BE2C (cell line): ENCODE data around the gene E2F4.

Experiments
- DNase-seq: peaks from one replicate; pipeline ENCODE4 v3.0.0-alpha.2; 2020
- H3K27me3 ChIP-seq: fragments of 250-450 bp; sonication (Bioruptor Pico); 2 replicates; pipeline ENCODE4 v1.5.1; 2020; ENCODE audit warnings: mild to moderate bottlenecking
- H3K36me3 ChIP-seq: fragments of 250-450 bp; sonication (Bioruptor Pico); 2 replicates; pipeline ENCODE4 v1.5.1; 2020; ENCODE audit warnings: mild to moderate bottlenecking
- H3K4me1 ChIP-seq: fragments of 250-450 bp; sonication (Bioruptor Pico); 2 replicates; pipeline ENCODE4 v1.5.1; 2020
- H3K4me3 ChIP-seq: 2 replicates; pipeline ENCODE4 v1.5.1; 2011; ENCODE audit warnings: low read depth, low read length
- H3K9me3 ChIP-seq: fragments of 250-450 bp; sonication (Bioruptor Pico); 2 replicates; pipeline ENCODE4 v1.5.1; 2020
- TF ChIP-seq, protein P1 (sequence below): IDR thresholded peaks from 2 replicates; pipeline ENCODE4 v1.5.1; 2012; ENCODE audit warnings: mild to moderate bottlenecking, low read depth, low read length

Gene E2F4

DNA sequence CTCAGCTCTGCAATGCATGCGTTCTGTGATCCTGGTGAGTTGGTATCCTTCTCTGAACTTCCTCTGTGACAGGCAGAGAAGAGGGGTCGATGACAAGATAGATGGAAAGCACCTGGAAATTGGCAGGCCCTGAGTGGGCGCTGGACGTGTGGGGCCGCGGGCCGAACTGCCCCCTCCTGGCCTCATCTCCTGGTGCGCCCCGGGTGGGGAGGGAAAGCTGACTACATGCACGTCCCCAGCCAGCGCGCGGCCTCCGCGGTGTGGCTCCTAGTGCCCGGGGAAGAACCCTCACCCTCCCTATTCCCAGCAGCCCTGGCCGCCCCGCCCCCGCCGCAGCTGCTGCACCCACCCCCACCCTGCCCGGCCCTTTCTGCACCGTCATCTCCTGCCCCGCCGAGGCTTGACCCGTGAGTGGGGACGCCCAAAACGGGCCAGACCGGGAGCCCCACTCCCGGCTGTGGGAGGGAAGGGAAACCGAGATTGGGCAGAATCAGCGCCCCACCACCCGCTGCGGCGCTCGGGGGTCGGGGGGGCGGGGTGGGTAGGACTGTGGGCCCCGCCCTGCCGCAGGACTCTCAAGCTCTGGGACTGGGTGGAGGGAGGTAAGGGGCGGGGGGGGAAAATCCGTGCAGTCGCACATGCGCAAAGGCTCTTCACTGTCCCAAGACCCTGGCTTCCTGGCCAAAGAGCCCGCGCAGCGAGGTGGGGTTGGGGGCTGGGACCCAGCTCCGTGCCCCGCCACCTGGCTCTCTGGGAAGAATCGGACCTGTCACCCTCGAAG is 21.6 kb upstream of the E2F4 start, which contains the start of gene NOL3:
Gene NOL3 (plus strand): TSS at position 371 of the 781 bp plus-strand sequence.
- DNase-seq, result peak; percentile 94
- TF ChIP-seq, protein P1, sequence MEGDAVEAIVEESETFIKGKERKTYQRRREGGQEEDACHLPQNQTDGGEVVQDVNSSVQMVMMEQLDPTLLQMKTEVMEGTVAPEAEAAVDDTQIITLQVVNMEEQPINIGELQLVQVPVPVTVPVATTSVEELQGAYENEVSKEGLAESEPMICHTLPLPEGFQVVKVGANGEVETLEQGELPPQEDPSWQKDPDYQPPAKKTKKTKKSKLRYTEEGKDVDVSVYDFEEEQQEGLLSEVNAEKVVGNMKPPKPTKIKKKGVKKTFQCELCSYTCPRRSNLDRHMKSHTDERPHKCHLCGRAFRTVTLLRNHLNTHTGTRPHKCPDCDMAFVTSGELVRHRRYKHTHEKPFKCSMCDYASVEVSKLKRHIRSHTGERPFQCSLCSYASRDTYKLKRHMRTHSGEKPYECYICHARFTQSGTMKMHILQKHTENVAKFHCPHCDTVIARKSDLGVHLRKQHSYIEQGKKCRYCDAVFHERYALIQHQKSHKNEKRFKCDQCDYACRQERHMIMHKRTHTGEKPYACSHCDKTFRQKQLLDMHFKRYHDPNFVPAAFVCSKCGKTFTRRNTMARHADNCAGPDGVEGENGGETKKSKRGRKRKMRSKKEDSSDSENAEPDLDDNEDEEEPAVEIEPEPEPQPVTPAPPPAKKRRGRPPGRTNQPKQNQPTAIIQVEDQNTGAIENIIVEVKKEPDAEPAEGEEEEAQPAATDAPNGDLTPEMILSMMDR, result no peak; the same call in 1 of the 2 replicates
- no peaks in the 10 kb centered on the region for H3K36me3 ChIP-seq
- H3K4me3 ChIP-seq, result peak within 1 kb of the TSS; percentile 58
- H3K4me1 ChIP-seq, result peaks cover 18% of the 10 kb centered on the region
- H3K9me3 ChIP-seq, result no peaks in the 10 kb centered on the region
- no peaks in the 10 kb centered on the region for H3K27me3 ChIP-seq

DNA sequence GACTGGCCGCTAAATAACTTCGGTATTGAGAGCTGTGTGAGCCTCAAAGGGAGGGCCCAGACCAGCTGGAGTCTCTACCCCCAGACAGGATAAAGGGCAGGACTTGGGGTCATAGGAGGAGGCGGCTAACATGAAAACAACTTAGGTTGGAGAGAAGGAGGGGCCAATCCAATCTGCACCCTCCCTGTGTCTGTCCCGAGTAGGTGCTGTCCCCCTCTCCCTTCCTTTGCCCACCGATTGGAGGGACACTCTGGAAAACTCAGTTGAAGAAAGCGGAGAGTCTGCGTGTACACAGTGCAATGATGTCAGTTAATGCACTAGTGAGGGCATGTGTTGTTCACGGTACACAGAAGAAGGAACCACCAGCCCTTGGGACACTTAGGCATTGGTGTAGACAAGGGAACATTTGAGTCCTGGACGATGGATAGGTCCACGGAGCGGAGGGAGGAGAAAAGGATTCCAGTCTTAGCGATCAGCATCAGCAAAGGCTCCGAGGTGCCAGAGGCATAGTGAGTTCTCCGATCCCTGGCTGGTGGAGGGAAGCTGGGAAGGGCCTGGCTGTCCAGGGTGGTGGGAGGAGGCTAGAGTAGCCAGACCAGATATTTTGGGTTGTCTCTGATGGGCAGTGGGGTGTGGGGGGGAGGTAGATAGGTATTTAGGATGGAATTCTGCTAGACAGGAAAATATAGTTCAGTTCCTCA is 20.9 kb upstream of the E2F4 start:
- no peaks in the 10 kb centered on the region for H3K9me3 ChIP-seq
- H3K36me3 ChIP-seq, result no peaks in the 10 kb centered on the region
- no peaks in the 10 kb centered on the region for H3K27me3 ChIP-seq
- TF ChIP-seq, protein P1, result no peak
- DNase-seq, result no peak
- H3K4me3 ChIP-seq, result peak overlapping the region; percentile 58
- peaks cover 18% of the 10 kb centered on the region for H3K4me1 ChIP-seq

DNA sequence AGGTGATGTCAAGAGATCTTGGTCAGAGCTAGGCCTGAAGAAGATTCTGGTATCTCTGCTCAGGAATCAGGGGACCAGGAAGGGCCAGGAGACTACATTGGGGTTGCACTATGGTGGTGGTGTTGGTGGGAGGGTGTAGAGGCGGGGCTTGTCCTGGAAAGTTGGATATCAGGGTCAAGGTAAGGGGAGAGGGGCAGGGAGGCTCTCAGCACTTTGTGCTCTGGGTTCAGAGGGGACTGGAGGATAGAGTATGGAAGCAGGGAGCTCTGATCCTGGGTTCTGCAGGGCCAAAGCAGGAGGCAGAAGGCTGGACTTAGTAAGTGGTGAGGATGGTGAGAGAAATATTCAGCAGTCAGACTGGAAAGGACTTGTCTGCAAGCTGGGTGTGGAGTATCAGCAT is 18.6 kb upstream of the E2F4 start:
- Histone ChIP-seq H3K4me3 (peak overlapping the region; percentile 65), H3K9me3 (no peaks in the 10 kb centered on the region), H3K36me3 (no peaks in the 10 kb centered on the region), H3K4me1 (peaks cover 18% of the 10 kb centered on the region), H3K27me3 (no peaks in the 10 kb centered on the region)
- DNase-seq, result no peak
- TF ChIP-seq, protein P1, result no peak

DNA sequence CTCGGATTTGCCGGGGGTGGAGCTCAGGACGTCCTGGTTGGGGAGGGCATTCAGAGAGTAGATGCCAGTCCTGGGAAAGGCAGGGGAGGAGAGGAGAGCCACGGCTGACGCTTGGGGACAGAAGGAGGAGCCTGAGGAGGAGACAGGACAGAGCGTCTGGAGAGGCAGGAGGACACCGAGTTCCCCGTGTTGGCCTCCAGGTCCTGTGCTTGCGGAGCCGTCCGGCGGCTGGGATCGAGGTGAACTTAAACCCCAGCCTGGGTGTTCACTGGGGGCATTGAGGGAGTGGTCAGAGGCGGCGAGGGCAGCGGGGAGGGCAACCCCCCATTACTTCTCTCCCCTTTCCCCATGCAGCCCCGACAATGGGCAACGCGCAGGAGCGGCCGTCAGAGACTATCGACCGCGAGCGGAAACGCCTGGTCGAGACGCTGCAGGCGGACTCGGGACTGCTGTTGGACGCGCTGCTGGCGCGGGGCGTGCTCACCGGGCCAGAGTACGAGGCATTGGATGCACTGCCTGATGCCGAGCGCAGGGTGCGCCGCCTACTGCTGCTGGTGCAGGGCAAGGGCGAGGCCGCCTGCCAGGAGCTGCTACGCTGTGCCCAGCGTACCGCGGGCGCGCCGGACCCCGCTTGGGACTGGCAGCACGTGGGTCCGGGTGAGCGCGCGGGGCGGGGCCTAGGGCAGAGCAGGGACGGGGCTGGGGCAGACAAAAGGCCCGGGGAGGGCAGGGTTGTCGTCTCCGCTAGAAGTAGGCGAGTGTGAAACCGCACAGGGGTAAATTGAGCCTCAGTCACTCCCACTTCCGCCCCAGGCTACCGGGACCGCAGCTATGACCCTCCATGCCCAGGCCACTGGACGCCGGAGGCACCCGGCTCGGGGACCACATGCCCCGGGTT is 17.9 kb upstream of the E2F4 start:
- H3K27me3 ChIP-seq, result no peaks in the 10 kb centered on the region
- DNase-seq, result peak; percentile 95

DNA sequence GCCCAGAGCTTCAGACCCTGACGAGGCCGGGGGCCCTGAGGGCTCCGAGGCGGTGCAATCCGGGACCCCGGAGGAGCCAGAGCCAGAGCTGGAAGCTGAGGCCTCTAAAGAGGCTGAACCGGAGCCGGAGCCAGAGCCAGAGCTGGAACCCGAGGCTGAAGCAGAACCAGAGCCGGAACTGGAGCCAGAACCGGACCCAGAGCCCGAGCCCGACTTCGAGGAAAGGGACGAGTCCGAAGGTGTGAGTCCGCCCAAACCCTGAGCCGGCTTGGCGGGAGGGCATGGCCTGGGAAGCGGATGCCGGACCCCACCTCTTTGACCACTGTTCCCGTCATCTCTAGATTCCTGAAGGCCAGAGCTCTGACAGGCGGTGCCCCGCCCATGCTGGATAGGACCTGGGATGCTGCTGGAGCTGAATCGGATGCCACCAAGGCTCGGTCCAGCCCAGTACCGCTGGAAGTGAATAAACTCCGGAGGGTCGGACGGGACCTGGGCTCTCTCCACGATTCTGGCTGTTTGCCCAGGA is 17.2 kb upstream of the E2F4 start:
- H3K4me3 ChIP-seq, result peak overlapping the region; percentile 65
- no peaks in the 10 kb centered on the region for H3K36me3 ChIP-seq
- peaks cover 13% of the 10 kb centered on the region for H3K4me1 ChIP-seq
- no peaks in the 10 kb centered on the region for H3K9me3 ChIP-seq
- TF ChIP-seq, protein P1, result no peak
- DNase-seq, result no peak
- no peaks in the 10 kb centered on the region for H3K27me3 ChIP-seq

More for the DNA sequence above, 17.9 kb upstream of the E2F4 start:
- Histone ChIP-seq H3K4me1 (peaks cover 18% of the 10 kb centered on the region), H3K4me3 (peak overlapping the region; percentile 65), H3K9me3 (no peaks in the 10 kb centered on the region), H3K36me3 (no peaks in the 10 kb centered on the region)
- TF ChIP-seq, protein P1, result peak; percentile 25; the same call in 1 of the 2 replicates
